ENCODE measurements around the gene ITGB1. TPM values are rescaled to one million over a fixed set of nuclear protein-coding genes. Genes with fewer than 3 reads are reported as not detected.

Gene ITGB1
- total and polyA plus RNA-seq, 9 donors: 207 to 517 (median 276) TPM

DNA sequence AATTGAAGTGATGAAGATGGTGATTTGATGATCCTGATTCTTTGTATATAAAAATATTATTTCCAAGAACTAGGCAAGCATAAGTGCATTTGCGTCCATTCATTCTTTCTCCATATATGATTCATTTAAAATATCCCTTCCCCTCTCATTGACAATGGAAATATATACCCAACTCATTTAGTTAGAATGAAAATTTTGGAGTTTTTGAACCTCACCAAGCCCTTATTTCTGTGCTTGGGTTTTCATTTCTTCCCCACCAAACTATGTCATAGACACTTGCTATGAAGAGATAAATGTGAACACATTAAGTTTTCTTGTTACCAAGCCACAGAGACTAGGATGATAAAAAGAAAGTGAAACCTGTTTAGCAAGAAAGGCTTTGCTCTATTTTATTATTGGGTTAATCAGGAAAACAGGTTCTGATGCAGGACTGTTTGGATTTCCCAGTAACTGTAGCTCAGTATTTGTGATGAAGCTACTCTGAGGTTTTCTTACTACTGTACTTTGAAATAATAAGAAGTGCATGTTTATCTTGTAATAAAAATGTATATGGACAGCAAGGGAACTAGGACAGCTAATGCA, 68.3 kb downstream of the ITGB1 start:
- no peak for DNase-seq
- 90 to 98% (median 92%) methylated on average over 1 of the region's 1 CpG for WGBS, 3 donors

DNA sequence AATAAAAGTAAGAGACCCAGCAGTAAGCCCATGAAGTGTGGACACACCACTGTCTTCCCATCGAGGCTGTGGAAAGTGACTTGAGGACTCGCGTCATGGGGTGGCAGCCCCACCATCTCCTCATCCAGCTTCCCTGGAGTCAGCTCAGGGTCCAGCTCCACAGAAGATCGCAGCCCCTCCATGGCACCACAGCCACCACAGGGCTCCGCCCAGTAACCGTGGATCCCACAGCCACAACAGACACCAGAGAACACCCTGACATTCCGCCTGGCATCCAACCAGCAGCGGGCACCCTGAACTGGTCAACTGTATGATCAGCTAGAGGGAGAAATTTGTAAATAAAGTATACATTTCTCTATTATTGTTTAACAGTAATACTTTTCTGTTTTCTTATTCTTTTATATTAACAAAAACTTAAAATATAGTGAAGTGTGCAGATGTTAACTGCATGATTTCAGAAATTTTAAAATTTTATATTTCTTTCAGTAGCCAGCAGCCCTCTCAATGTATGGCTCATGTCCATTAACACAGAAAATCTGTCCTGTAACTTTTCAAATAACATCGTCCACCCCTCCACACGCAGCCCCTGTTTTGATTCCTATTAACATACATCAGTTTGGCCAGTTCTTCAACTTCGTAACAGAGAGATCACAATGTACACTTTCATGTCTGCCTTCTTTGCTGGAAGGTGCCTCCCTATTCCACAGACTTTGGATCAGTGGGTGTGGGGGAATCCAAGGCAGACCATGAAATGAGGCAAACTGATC, 69.7 kb downstream of the ITGB1 start:
- TF ChIP-seq POLR2A (IDR thresholded peaks at IDR 0.05) (no peak), EP300 (IDR thresholded peaks at IDR 0.05) (no peak)
- TF ChIP-seq, protein P1, sequence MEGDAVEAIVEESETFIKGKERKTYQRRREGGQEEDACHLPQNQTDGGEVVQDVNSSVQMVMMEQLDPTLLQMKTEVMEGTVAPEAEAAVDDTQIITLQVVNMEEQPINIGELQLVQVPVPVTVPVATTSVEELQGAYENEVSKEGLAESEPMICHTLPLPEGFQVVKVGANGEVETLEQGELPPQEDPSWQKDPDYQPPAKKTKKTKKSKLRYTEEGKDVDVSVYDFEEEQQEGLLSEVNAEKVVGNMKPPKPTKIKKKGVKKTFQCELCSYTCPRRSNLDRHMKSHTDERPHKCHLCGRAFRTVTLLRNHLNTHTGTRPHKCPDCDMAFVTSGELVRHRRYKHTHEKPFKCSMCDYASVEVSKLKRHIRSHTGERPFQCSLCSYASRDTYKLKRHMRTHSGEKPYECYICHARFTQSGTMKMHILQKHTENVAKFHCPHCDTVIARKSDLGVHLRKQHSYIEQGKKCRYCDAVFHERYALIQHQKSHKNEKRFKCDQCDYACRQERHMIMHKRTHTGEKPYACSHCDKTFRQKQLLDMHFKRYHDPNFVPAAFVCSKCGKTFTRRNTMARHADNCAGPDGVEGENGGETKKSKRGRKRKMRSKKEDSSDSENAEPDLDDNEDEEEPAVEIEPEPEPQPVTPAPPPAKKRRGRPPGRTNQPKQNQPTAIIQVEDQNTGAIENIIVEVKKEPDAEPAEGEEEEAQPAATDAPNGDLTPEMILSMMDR (IDR thresholded peaks at IDR 0.05): no peak
- no peak overlapping the region for H3K4me3 ChIP-seq
- DNase-seq: no peak
- WGBS, 3 donors: 91 to 93% (median 92%) methylated on average over 11 of the region's 11 CpGs
- intact Hi-C loops (cut with DNase I): no loop called here
- no peaks in the 10 kb centered on the region for H3K36me3 ChIP-seq
- no peaks in the 10 kb centered on the region for H3K4me1 ChIP-seq (ENCODE audit: insufficient read depth)
- H3K27ac ChIP-seq: no peak overlapping the region
- no peaks in the 10 kb centered on the region for H3K27me3 ChIP-seq
- H3K9me3 ChIP-seq: no peaks in the 10 kb centered on the region

More for the DNA sequence above, 68.3 kb downstream of the ITGB1 start:
- no peaks in the 10 kb centered on the region for H3K27me3 ChIP-seq
- no peaks in the 10 kb centered on the region for H3K9me3 ChIP-seq
- H3K27ac ChIP-seq: no peak overlapping the region
- no peak overlapping the region for H3K4me3 ChIP-seq
- no peaks in the 10 kb centered on the region for H3K36me3 ChIP-seq
- TF ChIP-seq POLR2A (IDR thresholded peaks at IDR 0.05) (no peak), EP300 (IDR thresholded peaks at IDR 0.05) (no peak)
- TF ChIP-seq, protein P1 (IDR thresholded peaks at IDR 0.05): no peak
- intact Hi-C loops (cut with DNase I): no loop called here
- H3K4me1 ChIP-seq (ENCODE audit: insufficient read depth): no peaks in the 10 kb centered on the region

DNA sequence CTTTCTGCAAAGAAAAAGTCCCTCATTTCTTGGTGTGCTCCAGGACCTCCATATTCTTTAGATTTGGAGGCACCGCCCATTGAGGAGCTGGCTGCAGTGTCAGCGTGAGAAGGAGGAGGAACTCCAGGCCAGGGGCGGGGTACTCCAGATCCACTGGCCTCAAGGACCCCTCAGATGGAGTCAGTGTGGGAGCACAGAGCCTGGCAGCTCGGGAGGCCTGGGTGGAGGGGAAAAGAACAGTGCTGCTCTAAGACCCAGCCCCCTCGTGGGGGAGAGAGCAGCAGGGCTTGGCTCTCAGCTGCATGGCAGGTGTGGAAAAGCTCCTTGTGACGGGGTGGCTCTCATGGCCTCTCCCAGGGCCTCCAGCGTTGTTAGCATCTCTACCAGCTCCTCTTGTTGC, 70.5 kb downstream of the ITGB1 start:
- no peak for DNase-seq
- WGBS, 3 donors: 81 to 84% (median 83%) methylated on average over 7 of the region's 7 CpGs
- H3K36me3 ChIP-seq: no peaks in the 10 kb centered on the region
- TF ChIP-seq EP300 (IDR thresholded peaks at IDR 0.05) (no peak), POLR2A (IDR thresholded peaks at IDR 0.05) (no peak)
- TF ChIP-seq, protein P1 (IDR thresholded peaks at IDR 0.05): no peak
- no peaks in the 10 kb centered on the region for H3K4me1 ChIP-seq (ENCODE audit: insufficient read depth)
- intact Hi-C loops (cut with DNase I): no loop called here
- no peak overlapping the region for H3K4me3 ChIP-seq
- no peaks in the 10 kb centered on the region for H3K27me3 ChIP-seq
- no peaks in the 10 kb centered on the region for H3K9me3 ChIP-seq
- no peak overlapping the region for H3K27ac ChIP-seq

DNA sequence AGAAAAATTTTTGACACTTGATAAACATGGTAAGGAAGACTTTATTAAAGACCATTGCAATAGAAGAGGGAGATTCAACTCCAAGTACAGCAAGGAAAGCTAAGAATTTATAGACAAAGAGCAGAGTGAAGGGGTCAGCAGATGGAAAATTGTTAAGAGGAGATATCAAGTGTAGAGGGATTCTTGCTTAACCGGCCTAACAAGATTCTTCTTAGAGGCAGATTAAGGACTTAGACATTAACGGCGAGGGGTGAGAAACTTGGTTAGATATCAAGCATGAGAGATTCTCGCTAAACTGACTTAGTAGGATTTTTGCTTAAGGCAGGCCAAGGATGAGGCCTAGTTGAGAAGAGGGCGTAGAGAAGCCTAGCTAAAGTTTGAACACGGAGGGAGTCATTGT, 76.0 kb downstream of the ITGB1 start:
- TF ChIP-seq EP300 (IDR thresholded peaks at IDR 0.05) (no peak), POLR2A (IDR thresholded peaks at IDR 0.05) (no peak)
- TF ChIP-seq, protein P1 (IDR thresholded peaks at IDR 0.05): no peak
- no peak overlapping the region for H3K27ac ChIP-seq
- H3K4me3 ChIP-seq: no peak overlapping the region
- 92 to 96% (median 95%) methylated on average over 6 of the region's 6 CpGs for whole genome bisulfite sequencing, 3 donors
- no peak for DNase-seq
- intact Hi-C loops (cut with DNase I): no loop called here
- no peaks in the 10 kb centered on the region for H3K9me3 ChIP-seq
- H3K4me1 ChIP-seq (ENCODE audit: insufficient read depth): no peaks in the 10 kb centered on the region
- no peaks in the 10 kb centered on the region for H3K27me3 ChIP-seq
- no peaks in the 10 kb centered on the region for H3K36me3 ChIP-seq
